HUDEP-2 (cell line): ENCODE results near the gene TFF2.

Source experiments
- DNase-seq, 76 experiments: peaks; one replicate each; lab custom pipeline; 2025; ENCODE audit not compliant: unreplicated experiment in 76 of 76; lab: John Stamatoyannopoulos, UW

The TFF2 gene

GRCh38 chr21:42366292-42367010, 15.7 kb upstream of the TFF2 start, which contains the start of gene TFF1:
TFF1 (minus strand) TSS chr21:42366535; CDS start chr21:42366495, 40 bp downstream.
- no peak for DNase-seq

GRCh38 chr21:42365770-42366169, 15.0 kb upstream of the TFF2 start:
- DNase-seq = no peak

GRCh38 chr21:42364304-42364865, 13.6 kb upstream of the TFF2 start:
- DNase-seq = no peak

GRCh38 chr21:42363312-42363711, 12.5 kb upstream of the TFF2 start:
- no peak for DNase-seq

GRCh38 chr21:42362700-42363099, 11.9 kb upstream of the TFF2 start:
- no peak for DNase-seq

- no peak for DNase-seq
These were observed 11.4 kb upstream of the TFF2 start for GRCh38 chr21:42362198-42362597.

- no peak for DNase-seq
These were observed 10.5 kb upstream of the TFF2 start for GRCh38 chr21:42361286-42361685.

GRCh38 chr21:42360317-42360716, 9.5 kb upstream of the TFF2 start:
- DNase-seq = no peak

- no peak for DNase-seq
These were observed 8.1 kb upstream of the TFF2 start for GRCh38 chr21:42358937-42359336.

- DNase-seq = no peak
These were observed 7.5 kb upstream of the TFF2 start for GRCh38 chr21:42358261-42358660.

- DNase-seq = no peak
These were observed 6.5 kb upstream of the TFF2 start for GRCh38 chr21:42357307-42357706.

GRCh38 chr21:42356650-42357049, 5.9 kb upstream of the TFF2 start:
- no peak for DNase-seq

GRCh38 chr21:42356046-42356445, 5.3 kb upstream of the TFF2 start:
- DNase-seq = no peak

GRCh38 chr21:42353623-42354022, 2.8 kb upstream of the TFF2 start:
- no peak for DNase-seq

GRCh38 chr21:42352441-42353095, 1.8 kb upstream of the TFF2 start:
- no peak for DNase-seq

GRCh38 chr21:42351626-42352440, 1.0 kb upstream of the TFF2 start:
- no peak for DNase-seq

GRCh38 chr21:42350318-42350910, 380 bp downstream of the TFF2 start:
- DNase-seq = no peak

GRCh38 chr21:42349420-42350317, 1.1 kb downstream of the TFF2 start:
- DNase-seq = no peak

- no peak for DNase-seq
These were observed 2.0 kb downstream of the TFF2 start for GRCh38 chr21:42348762-42349161.
